GM13977 (cell line): ENCODE measurements around the gene ZDHHC13.

Experiments
- DNase-seq: peaks from one replicate; pipeline ENCODE4 v3.0.0; 2012; ENCODE audit warnings: low spot score
- in situ Hi-C: fragments of 300-500 bp; cut with MboI; formaldehyde crosslinking; loops from one replicate; pipeline ENCODE4 v1.12.0; 2022; ENCODE audit warnings: low sequenced_read_pairs, low pct_unique_long_range_greater_than_20kb, mixed read lengths, inconsistent platforms; ENCODE audit not compliant: unreplicated experiment
- TF ChIP-seq, protein P1 (sequence below): IDR thresholded peaks from 2 replicates; pipeline ENCODE4 v1.5.1; 2012; ENCODE audit warnings: mild to moderate bottlenecking, control low read depth; ENCODE audit not compliant: insufficient read depth; ENCODE audit errors: extremely low read depth, missing control alignments

ZDHHC13 gene

DNA sequence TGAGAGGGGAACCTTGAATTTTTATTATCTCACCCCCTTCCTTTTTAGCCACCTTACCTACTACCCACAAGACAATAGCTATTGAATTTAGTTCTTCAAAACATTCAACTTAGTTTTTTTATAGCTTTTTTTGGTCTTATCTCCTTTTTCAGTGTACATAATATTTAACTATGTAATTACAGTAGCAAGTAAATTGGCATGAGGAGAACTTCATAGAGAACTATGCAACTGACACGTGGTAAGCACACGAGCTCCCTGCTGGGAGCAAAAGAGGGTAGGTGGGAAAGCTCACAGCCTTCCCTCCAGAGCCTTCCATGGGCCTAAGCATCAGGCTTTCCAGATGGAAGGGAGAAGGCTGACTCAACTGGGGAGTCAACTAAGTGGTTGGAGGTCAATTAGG, 22.1 kb upstream of the ZDHHC13 start:
- DNase-seq, result no peak
- TF ChIP-seq, protein P1, sequence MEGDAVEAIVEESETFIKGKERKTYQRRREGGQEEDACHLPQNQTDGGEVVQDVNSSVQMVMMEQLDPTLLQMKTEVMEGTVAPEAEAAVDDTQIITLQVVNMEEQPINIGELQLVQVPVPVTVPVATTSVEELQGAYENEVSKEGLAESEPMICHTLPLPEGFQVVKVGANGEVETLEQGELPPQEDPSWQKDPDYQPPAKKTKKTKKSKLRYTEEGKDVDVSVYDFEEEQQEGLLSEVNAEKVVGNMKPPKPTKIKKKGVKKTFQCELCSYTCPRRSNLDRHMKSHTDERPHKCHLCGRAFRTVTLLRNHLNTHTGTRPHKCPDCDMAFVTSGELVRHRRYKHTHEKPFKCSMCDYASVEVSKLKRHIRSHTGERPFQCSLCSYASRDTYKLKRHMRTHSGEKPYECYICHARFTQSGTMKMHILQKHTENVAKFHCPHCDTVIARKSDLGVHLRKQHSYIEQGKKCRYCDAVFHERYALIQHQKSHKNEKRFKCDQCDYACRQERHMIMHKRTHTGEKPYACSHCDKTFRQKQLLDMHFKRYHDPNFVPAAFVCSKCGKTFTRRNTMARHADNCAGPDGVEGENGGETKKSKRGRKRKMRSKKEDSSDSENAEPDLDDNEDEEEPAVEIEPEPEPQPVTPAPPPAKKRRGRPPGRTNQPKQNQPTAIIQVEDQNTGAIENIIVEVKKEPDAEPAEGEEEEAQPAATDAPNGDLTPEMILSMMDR, result no peak
- in situ Hi-C loops, result no loop called here

DNA sequence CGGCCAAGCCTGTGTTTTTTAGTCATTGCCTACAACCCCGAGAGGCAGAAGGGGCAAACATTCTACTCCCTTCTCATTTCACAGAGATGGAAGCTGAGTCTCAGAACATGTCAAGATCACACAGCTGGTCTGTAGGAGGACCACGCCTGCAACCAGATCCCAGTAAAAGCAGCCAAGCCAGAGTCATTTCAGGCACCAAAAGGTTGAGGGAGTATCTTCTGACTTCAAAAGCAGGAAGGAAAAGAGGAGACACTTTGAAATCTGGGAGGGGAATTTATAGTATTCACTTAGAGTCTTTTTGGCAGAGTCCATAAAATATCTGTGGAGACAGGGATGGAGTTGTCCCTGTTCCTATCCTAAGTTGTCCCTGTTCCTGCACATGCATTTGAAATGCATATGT, 17.9 kb upstream of the ZDHHC13 start:
- TF ChIP-seq, protein P1, result no peak
- in situ Hi-C loops, result no loop called here
- no peak for DNase-seq

DNA sequence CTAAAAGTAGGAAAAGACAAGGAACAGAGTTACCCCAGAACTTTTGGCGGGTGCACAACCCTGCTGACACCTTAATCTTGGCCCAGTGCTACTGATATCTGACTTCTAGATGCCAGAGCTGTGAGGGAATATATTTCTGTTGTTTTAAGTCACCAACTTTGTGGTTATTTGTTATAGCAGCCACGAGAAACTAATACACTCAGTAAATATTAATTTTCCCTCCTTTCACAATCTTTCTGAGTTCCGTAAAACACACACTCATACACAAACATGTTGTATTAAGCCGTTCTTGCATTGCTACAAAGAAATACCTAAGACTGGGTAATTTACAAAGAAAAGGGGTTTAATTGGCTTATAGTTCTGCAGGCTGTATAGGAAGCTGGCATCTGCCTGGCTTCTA, 16.1 kb upstream of the ZDHHC13 start:
- TF ChIP-seq, protein P1, result no peak
- DNase-seq, result no peak
- in situ Hi-C loops, result no loop called here

DNA sequence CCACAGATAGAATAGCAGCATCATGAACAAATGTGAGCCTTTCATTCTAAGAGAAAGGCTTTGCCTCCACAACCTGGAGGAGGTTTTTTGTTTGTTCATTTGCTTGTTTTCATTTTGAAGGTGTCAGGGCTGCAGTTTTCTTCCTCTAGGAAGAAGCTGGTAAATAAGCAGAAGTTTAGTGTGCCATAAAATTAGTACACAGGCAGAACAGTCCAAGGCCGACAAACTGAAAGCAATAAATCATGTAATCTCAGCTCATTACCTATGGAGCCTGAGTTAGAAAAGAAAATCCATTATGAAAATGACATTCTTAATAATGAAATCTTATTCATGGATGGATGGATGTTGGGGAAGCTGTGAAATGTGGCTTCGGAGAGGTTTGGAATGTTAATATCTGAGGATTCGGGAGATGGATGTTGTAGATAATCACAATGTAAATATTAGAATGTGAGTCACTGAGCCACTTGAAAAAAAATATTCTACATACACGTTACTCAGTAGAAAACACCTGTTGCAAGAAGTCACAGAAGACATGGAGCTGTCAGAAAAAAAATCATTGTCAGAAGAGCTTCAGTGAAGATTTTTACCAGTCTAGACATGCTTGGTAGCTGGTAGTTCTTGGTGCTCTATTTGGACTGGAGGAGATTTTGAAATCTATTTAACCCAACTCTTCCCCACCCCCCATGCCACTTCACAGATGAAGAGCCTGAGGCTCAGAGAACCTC, 15.0 kb upstream of the ZDHHC13 start:
- DNase-seq, result no peak
- TF ChIP-seq, protein P1, result no peak
- in situ Hi-C loops, result no loop called here

DNA sequence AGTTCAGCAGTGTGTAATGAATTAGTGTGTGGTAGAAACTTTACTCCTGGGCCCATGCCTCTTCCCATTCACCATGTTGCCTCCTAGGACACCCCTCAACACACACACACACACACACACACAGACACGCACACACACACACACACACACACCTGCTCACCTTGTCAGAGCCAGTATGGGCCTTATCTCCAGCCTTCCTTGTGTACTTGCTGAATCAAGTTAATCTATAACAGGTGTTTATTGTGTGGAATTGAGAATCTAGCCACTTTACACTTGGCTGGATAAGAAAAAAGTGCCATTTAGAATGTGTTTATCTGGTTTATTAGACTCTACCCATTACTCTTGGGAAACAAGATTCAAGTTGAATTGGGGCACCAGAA, 14.5 kb upstream of the ZDHHC13 start:
- TF ChIP-seq, protein P1, result no peak
- in situ Hi-C loops, result no loop called here
- no peak for DNase-seq

DNA sequence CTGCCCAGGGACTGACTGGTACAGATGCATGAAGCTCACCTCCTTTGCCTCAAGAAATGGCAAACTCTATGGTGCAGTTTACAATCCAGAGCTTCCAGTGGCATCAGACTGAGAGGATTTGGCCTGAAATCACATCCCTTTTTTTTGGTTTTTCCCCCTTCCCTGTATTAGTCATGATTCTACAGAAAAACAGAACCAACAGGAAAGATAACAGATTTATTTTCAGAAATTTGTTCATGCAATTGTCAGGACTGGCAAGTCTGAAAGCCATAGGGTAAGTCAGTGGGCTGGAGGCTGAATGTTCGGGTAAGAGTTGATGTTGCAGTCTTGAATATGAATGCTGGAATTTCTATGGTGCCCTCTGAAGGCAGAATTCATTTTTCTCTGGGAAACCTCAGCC, 12.0 kb upstream of the ZDHHC13 start:
- DNase-seq, result no peak
- in situ Hi-C loops, result no loop called here
- TF ChIP-seq, protein P1, result no peak

DNA sequence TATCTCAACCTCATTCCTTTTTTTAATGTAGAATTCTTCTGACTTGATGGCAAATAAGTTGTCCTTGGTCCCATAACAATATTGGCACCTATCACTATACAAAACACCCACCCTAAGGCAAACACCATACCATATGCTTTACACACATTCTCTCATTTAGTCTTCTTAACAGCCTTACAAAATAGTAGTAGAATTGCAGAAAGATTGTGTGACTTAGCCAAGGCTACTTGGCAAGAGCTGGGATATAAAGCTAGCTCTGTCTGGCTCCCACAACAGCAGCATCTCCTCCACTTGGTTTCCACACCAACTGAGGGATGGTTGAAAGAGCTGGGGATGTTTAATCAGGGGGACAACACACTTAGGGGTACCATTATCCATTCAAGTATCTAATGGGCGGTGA, 9.8 kb upstream of the ZDHHC13 start:
- no peak for DNase-seq
- TF ChIP-seq, protein P1, result no peak
- in situ Hi-C loops, result no loop called here
